ENCODE data around the gene PCNP.
"Not testable (repeated sequence)": the region's sequence is repeated elsewhere in the genome, so short reads cannot be mapped to it uniquely, and the experiment has no call there.

The PCNP gene

GRCh38 chr3:101567528-101568317 lies 6.3 kb upstream of the PCNP start:
- DNase-seq: no peak

GRCh38 chr3:101571028-101571895 lies 2.7 kb upstream of the PCNP start:
- no peak for DNase-seq

- DNase-seq: no peak
Observed at GRCh38 chr3:101574388-101575112, 570 bp downstream of the PCNP start.

GRCh38 chr3:101577286-101577685 lies 3.3 kb downstream of the PCNP start:
- no peak for DNase-seq

GRCh38 chr3:101588616-101589015 lies 14.6 kb downstream of the PCNP start:
- DNase-seq: no peak

GRCh38 chr3:101591071-101591470 lies 17.1 kb downstream of the PCNP start:
- DNase-seq: no peak

GRCh38 chr3:101602731-101603130 lies 28.8 kb downstream of the PCNP start:
- DNase-seq: no peak

- DNase-seq: no peak
Observed at GRCh38 chr3:101603184-101603583, 29.2 kb downstream of the PCNP start.

- not testable (repeated sequence) for DNase-seq
Observed at GRCh38 chr3:101605398-101605797, 31.4 kb downstream of the PCNP start.

GRCh38 chr3:101611023-101611422 lies 37.0 kb downstream of the PCNP start:
- DNase-seq: no peak

GRCh38 chr3:101613014-101613413 lies 39.0 kb downstream of the PCNP start:
- not testable (repeated sequence) for DNase-seq

- DNase-seq: no peak
Observed at GRCh38 chr3:101615525-101615924, 41.5 kb downstream of the PCNP start.

- no peak for DNase-seq
Observed at GRCh38 chr3:101617478-101617877, 43.5 kb downstream of the PCNP start.

- DNase-seq: no peak
Observed at GRCh38 chr3:101618726-101619125, 44.7 kb downstream of the PCNP start.

- DNase-seq: no peak
Observed at GRCh38 chr3:101619734-101620133, 45.8 kb downstream of the PCNP start.

GRCh38 chr3:101623656-101624055 lies 49.7 kb downstream of the PCNP start:
- no peak for DNase-seq

- DNase-seq: no peak
Observed at GRCh38 chr3:101624857-101625256, 50.9 kb downstream of the PCNP start.

GRCh38 chr3:101625879-101626278 lies 51.9 kb downstream of the PCNP start:
- DNase-seq: no peak

- DNase-seq: no peak
Observed at GRCh38 chr3:101629219-101629618, 55.2 kb downstream of the PCNP start.

- DNase-seq: no peak
Observed at GRCh38 chr3:101631098-101631796, 57.3 kb downstream of the PCNP start.

GRCh38 chr3:101631959-101632358 lies 58.0 kb downstream of the PCNP start:
- DNase-seq: not testable (repeated sequence)

- DNase-seq: no peak
Observed at GRCh38 chr3:101632586-101632985, 58.6 kb downstream of the PCNP start.

- DNase-seq: no peak
Observed at GRCh38 chr3:101633186-101633585, 59.2 kb downstream of the PCNP start.

All from 8988T (cell line).